Activated T-cell treated with anti-CD3 and anti-CD28 coated beads, Interleukin-2, amount 50 U/mL, for 48 hours (primary cell): ENCODE data around the gene PSMC2.

Experiments
- DNase-seq, 2 experiments: peaks; one replicate each; pipeline ENCODE4 v3.0.0-alpha.2; 2020

The PSMC2 gene

DNA sequence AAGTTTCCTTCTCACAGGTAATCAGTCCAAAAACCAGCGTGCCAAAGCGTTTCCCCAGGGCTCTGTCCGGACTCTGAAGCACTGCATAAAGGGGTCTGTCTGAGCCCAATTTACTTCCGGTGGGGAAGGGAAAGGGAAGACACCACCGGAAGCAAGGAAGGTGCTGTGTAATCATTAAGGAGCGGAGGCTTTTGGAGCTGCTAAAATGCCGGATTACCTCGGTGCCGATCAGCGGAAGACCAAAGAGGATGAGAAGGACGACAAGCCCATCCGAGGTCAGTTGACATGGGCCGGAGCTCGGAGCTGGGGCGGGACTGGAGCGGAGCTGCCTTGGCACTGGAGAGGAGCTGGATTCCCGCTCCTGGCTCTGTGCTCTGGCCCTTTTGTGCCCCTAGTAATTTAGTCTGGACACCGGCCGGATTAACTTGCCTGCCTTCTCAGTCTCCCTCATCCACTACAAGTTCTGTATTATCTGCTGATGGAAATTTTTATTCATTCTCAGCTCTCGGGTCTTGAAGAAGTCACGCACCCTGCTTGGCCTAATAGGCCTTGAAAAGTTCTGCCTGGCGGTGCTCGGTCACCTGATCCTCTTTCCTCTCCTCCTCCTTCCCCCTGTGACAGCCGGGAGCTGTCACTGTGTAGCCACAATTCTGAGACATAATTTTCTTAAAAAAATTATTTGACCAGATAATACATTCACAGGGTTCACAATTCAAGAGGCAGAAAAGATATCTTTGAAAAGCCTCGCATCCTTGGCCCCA, at the start of gene PSMC2:
TSS of gene PSMC2 (plus strand) at position 137 of the 761 bp plus-strand sequence. CDS start at position 206, 69 bp downstream.
- DNase-seq, result peak; percentile 88

- no peak for DNase-seq
These were observed 49.6 kb upstream of the PSMC2 start for GRCh38 chr7:103297837-103298179.

- no peak for DNase-seq
These were observed 47.8 kb upstream of the PSMC2 start for GRCh38 chr7:103299660-103300059.

- no peak for DNase-seq
These were observed 46.0 kb upstream of the PSMC2 start for GRCh38 chr7:103301441-103301840.

DNA sequence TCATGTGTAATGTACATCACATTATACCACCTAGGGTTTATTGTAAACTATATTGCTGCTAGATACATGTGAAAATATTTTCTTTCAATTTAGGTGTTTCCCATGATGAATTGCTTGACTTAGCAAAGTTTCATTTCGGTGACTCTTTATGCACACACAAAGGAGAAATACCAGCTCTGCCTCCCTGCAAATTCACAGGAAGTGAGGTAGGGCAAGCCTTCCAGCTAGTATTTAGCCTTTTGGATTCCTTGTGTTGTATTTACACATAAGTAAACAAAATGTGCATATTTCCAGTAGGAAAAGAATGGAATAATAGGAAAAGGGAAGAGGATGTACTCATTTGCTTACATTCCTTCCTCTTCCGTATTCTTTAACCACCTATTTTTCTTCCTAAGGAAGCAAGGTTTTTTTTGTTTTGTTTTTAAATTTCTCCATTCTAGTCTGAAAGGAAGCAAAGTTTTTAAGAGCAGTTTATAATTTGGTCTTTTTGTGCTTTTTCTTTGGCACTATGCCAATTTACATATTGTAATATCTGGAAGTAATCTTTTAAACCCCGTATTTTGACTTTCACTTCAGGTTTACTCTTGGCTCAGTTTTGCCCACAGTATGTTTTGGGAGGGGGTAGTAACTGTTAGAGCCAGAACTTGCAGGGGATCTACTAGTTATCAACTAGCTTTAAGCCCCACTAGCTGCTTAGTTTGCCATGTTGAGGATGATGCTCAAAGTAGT, 39.8 kb upstream of the PSMC2 start:
- DNase-seq, result no peak

- DNase-seq, result no peak
These were observed 32.6 kb upstream of the PSMC2 start for GRCh38 chr7:103314852-103315251.

DNA sequence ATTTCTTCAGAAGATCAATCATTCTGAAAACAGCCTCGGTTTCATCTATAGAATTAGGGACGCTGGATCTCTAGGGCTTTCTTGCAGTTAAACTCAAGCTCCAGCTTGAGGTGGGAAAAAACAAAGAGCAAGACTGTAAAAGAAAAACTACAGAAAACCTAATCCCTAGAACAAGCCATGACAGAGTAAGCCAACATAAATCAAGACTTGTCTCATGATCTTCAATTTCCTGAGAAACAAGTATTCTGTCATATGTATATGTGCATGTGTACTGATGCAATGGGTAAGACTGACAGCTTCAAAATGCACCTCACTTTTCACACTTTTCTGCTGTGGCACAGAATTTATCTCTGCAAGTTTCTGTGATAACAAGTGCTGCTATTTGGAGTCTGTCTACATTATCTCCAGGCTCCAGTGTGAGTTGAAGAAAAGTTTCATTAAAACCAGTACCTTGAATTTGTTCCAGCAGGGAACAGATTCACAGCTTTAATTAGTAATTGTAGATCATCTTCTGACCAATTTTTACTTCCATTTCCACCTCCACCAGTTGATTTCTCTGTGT, 31.0 kb upstream of the PSMC2 start:
- no peak for DNase-seq

- DNase-seq, result no peak
These were observed 30.4 kb upstream of the PSMC2 start for GRCh38 chr7:103317009-103317408.

- no peak for DNase-seq
These were observed 21.7 kb upstream of the PSMC2 start for GRCh38 chr7:103325744-103326143.

DNA sequence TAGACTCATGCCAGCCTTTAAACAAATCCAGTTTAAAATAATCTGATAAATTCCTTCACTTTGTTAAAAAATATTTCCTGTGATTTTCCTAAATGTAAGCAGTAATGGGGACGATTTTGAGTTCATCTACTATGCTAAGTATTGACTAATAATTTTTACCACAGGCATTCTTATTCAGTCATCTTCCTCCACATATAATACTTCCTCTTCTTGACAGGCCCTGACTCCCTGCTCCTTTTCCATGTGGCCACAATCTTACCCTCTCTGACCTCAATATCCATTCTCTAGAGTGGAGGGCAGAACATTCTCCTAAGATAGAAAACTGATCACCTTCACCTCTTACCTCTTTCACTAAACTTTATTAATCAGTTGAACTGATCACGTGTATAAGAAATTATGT, 10.7 kb upstream of the PSMC2 start:
- DNase-seq, result no peak

GRCh38 chr7:103338864-103339263, 8.6 kb upstream of the PSMC2 start:
- DNase-seq, result no peak

- DNase-seq, result no peak
These were observed 6.0 kb upstream of the PSMC2 start for GRCh38 chr7:103341466-103341865.

DNA sequence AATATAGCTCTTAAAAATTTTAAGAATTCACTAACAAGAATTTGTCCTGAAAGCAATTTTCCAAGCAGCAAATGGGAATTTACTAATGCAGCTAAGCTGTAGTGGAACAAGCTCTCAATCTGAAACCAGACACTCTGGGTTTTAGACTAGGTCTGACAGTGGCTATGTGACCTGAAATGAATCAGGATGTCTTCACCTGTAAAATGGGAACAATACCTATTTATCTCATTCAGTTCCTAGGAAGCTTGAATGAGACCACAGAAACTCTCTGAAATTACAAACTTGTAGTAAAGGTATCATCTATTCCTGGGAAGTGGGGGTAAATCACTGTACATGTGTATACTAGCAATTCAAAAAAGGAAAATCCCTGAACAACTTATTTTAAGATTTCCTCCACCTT, 4.1 kb upstream of the PSMC2 start:
- no peak for DNase-seq

DNA sequence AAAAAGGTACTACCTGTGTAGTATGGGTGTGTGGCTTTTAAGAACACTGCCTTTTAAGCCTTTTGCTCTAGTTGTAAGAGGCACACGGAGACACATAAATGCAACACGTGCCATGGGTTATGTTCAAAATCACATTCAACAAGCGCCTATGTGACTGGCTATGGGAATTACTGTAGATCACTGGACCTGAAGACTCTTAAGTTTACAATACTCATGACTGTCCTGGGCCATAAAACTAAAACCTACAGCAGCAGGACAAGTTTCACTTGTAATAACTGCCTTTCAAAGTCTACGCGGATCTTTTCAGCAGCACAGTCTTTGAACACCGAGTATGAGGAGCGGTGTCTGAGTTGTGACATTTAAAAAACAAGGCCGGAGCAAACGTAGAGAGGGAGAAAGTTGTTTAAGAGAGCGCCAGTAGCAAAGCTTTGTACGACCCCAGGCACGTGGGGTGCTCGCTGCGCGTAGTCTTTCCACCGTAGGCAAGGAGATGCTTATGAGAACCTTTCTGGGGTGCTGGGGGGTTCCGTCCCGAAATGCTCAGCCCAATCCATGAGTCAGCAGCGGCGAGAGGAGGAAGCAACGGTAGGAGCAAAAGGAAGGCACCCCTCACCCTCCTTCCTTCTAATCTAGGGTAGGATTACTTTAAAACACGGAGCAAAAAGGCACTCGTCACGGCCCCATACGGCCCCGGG, 3.5 kb upstream of the PSMC2 start:
- peak; percentile 60 to 62 for DNase-seq

- DNase-seq, result peak; percentile 88 to 89
These were observed 2.8 kb upstream of the PSMC2 start, which contains the start of gene DNAJC2 for GRCh38 chr7:103344453-103345149. DNAJC2 (minus strand) TSS chr7:103344767; CDS start chr7:103344622, 145 bp downstream.

DNA sequence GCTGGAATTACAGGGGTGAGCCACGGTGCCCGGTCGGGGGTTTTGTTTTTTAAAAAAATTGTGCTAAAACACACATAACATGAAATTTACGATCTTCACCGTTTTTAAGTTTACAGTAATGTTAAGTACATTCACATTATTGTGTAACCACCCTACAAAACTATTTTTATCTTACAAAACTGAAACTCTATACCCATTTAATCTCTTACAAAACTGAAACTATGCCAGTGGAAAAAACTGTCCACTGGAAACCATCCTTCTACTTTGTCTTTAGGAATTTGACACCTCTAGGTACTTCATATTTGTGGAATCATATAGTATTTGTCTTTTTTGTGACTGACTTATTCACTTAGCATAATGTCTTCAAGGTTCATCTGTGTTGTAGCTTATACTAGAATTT, 1.0 kb upstream of the PSMC2 start:
- DNase-seq, result no peak

- DNase-seq, result no peak
These were observed 1.0 kb downstream of the PSMC2 start for GRCh38 chr7:103348452-103348851.

DNA sequence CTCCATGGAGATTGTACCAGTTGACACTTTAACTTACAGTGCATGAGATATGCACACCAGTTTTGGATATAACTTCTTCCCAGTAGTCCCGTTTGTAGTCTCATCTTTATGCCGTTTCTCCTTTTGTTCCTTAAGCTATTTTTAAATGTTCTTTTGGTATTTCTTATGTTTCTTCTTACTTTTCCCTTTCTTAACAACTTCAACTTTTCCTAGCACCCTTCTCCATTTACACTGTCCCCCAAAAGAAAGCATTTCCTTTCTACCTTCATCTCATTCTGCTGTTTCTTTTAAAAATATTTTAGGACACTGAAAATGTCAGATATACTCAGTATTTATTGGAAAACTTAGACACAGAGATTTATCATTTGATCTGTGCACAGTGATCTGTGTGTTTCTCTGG, 1.5 kb downstream of the PSMC2 start:
- DNase-seq, result no peak

DNA sequence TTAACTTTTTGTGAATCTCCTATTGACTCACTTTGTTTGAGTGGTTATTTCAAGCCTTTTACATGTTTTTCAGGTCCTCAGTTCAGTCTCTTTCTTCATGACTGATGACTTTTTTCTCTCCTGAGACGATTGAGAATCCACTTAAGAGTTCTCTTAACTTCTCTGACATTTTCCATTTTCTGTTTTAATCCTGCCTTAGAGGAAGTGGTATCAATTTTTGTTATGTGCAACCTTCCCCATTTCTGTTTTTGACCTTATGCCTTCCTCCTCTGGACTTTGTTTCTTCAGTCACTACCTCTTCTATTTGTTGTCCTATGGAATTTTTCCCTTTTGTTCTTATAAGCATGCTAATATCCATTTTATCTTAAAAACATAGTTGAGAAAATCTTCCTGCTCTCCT, 2.4 kb downstream of the PSMC2 start:
- no peak for DNase-seq

DNA sequence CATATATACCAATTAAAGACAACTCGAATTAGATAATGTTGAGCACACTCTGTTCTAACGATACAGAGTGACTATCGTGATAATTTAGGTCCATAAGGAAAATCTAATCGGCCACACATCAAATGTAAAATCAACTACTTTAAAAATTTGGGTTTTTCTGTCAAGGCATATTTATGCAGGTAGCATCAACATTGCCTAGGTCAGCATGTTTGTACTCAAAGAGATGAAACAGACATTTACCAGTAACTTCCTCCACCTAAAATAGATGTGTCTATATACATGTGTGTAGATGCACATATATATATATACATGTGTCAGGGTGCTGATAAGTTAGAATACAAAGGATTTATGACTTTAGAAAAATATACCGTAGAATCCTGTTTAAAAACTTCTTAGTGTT, 22.0 kb downstream of the PSMC2 start:
- no peak for DNase-seq

DNA sequence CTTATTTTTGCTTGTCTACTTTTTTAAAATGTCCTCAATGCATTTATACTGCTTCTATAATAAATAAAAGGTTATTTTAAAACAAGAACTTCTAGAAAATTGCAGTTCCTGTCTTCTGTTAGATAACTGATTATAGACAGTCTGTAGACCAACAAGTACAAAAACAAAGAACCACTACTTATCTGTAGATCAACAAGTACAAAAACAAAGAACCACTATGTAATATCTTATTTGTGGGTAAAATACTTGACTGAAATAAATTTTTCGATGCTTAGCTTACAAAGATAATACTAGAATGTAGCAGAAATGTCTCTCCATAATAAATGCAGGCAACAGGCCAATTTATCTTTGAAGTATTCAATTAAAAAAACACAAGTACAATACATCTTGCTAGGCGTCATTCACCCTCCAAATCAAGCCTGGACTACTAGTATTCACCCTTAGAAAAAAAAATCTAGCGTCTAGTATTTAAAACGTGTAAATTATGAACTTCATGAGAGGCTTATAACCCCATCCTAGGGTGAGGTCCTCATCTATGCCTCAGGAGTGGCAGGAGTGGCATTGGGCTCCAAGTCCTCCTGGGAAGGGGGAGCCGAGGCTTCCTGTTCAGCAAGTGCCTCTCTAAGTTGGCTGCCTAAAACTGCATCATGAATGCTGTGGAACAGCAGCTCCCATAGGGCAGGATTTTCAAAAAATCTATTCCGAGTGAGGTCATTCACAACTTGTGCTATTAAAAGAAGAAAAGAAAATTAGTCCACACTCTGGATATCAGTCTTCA, 26.6 kb downstream of the PSMC2 start:
- no peak for DNase-seq
